ENCODE results near the gene EDAR.

DNA sequence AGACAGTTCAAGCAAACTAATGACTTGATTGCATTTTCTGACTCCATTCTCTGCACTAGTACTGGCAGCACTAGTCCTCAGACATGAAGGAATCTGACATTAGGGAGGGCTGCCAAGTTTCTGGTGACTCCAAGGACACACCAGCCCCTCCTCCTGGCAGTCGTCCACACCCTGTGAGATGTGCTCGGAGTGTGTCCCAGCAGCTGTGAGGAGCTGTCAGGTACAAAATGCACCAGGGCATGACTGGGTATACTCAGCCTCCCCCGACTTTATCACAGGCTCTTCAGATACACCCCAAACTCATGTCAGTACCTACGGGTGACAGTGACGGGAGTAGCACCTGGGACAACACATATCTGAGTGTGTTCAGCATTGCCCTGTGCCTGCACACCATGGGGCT lies 43.1 kb downstream of the EDAR start:
- TF ChIP-seq, protein P1, sequence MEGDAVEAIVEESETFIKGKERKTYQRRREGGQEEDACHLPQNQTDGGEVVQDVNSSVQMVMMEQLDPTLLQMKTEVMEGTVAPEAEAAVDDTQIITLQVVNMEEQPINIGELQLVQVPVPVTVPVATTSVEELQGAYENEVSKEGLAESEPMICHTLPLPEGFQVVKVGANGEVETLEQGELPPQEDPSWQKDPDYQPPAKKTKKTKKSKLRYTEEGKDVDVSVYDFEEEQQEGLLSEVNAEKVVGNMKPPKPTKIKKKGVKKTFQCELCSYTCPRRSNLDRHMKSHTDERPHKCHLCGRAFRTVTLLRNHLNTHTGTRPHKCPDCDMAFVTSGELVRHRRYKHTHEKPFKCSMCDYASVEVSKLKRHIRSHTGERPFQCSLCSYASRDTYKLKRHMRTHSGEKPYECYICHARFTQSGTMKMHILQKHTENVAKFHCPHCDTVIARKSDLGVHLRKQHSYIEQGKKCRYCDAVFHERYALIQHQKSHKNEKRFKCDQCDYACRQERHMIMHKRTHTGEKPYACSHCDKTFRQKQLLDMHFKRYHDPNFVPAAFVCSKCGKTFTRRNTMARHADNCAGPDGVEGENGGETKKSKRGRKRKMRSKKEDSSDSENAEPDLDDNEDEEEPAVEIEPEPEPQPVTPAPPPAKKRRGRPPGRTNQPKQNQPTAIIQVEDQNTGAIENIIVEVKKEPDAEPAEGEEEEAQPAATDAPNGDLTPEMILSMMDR (IDR thresholded peaks at IDR 0.05) = no peak
- no peak for TF ChIP-seq POLR2A (IDR thresholded peaks at IDR 0.05)
